Astrocyte of the hippocampus (primary cell): ENCODE measurements around the gene NHP2.

Experiments used
- DNase-seq: peaks from one replicate; pipeline ENCODE4 v3.0.0; 2011; ENCODE audit warnings: low read depth, low spot score

Gene NHP2

DNA sequence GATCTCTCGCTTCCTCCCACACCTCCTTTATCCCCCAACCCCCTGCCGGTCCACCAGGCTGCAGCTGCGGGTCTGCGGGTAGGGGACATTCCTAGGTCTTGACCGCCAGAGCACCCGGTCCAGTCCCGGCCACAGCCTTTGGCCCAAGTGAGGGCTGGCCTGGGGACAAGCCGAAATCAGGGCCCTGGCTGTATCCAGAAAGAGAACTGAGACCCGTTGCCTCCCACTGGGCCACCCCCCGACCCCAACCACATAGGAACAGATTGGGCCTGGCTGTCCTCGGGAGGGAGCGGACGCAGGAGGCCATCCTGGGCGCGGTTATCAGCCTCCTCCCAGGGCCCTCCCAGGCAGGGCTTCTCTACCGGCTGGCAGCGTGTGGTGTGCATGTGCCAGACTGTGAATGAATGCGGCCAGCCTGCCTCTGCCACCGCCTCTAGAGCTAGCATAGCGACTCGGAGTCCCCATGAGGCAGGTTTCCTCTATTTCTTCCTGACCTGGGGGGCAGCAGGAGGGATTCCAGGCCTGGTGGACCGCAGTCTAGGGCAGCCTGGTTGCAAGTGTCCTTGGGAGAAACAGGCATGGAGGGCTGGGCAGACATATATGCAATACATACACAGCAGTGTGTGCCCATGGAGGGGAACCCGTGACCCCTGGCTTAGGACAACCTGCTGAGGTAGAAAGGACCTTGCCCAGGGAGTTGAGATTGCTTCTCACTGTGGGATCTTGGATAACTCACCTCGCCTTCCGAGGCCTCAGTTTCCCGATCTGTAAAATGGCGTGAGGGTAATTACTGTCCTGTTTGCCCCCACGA lies 39.2 kb downstream of the NHP2 start:
- DNase-seq = no peak

GRCh38 chr5:178113841-178114324 lies 39.8 kb downstream of the NHP2 start:
- no peak for DNase-seq

DNA sequence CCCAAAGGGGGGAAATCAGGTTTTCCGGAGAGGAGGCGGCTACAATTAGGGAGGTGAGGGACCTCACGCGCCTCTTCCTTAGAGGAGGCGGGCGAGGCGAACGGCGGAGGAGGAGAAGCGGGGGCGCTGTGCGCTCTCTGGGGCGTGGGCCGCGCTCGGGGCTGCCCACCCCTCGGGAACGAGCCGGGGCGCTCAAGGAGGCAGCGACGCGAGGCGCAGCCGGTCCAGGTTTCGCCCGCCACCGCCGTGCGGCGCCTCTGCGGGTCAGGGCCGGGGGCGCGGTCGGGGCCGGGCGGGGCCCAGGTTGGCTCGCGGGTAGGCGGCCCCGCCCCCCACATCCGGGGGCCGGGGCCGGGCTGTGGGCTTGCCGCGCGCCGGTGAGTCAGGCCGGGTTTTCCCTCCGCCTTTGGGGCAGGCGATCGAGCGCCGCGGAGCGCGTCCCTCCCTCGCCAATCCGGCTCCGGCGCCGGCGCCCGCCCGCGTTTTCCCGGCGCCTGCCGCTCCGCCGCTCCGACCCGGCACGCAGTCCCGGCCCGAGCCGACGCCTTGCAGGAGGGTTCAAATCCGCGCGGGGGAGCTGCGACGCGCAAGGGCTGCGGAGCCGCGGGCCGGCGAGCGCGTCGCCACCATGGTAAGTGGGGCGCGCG lies 40.4 kb downstream of the NHP2 start, which contains the start of gene N4BP3:
TSS of gene N4BP3 (plus strand) at position 392 of the 647 bp plus-strand sequence. CDS start 6,052 bp downstream, outside the sequence.
- DNase-seq = peak; percentile 84

- no peak for DNase-seq
Measured at GRCh38 chr5:178112545-178112944, 41.1 kb downstream of the NHP2 start.

- DNase-seq = no peak
Measured at GRCh38 chr5:178111925-178112324, 41.8 kb downstream of the NHP2 start.

DNA sequence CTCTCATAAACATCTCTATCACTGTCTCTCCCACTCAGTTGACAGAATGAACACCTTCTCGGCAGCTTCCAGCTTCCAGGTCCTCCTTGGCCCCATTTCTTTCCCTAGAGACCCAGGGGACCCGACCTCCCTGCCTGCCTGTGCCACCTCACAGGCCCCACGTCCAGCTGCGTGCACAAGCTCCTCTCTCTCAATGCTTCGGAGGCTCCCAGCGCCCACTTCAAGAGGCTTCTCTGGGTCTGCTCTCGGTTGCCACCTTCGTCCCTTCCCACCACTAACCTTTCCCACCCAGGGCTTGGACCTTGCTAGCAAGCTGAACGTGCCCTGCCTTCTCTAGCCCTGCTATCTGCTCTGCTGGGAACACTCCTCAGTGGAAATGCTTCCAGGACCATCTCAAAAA lies 43.2 kb downstream of the NHP2 start:
- DNase-seq = no peak

GRCh38 chr5:178108966-178109365 lies 44.7 kb downstream of the NHP2 start:
- DNase-seq = no peak

GRCh38 chr5:178108446-178108845 lies 45.2 kb downstream of the NHP2 start:
- no peak for DNase-seq

DNA sequence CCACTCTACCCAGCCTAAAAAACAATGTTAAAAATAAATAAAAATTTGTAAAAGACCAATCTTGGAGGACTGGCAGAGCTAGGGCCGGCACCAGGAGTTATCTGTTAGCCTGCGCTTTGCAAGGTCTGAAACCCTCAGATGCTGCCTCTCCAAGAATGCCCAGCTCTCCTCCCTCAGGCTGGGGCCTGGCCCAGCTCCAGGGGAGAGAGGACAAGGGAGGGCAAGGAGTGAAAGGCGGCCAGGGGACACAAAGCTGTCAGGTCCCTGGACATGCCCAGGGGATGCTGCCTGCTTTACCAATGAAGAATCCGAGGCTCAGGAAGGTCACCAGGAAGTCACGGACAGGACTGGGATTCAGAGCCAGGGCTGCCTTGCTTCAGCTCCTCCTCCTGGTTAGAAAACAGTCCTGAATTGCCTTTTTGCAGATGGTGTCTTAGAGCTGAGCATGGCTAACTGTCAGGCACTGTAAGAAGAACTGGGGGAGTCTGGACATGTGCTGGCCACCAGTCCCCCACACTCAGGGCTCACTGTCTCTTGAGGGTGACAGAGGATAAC lies 45.9 kb downstream of the NHP2 start:
- DNase-seq = no peak

DNA sequence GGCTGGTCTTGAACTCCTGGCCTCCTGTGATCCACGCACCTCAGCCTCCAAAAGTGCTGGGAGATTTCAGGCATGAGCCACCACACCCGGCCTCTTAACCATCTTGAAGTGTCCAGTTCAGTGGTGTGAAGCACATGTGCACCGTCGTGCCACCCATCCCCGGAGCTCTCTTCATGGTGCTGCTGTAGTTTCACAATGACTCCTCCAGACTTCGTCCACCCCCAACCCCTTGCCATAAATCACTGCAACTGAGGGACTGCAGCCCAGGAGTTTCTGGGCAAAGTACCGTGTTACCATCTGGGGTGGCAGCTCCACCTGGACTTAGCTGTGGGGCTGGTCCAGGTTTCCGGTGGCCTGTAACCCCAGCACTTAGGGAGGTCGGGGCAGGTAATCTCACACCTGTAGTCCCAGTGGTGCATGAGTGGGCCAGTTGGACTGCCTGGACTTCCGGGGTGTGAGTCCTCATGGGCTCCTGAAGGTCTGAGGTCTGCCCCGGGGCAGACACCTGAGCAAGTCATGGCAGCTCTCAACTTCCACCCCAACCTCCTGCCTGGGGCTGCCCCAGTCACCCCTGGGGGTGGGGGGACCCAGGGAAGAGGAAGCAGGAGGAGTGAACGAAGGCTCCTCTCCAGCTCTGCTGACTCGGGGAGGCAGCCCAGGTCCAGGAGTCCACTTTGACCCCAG lies 47.0 kb downstream of the NHP2 start:
- no peak for DNase-seq

GRCh38 chr5:178106086-178106485 lies 47.6 kb downstream of the NHP2 start:
- no peak for DNase-seq

DNA sequence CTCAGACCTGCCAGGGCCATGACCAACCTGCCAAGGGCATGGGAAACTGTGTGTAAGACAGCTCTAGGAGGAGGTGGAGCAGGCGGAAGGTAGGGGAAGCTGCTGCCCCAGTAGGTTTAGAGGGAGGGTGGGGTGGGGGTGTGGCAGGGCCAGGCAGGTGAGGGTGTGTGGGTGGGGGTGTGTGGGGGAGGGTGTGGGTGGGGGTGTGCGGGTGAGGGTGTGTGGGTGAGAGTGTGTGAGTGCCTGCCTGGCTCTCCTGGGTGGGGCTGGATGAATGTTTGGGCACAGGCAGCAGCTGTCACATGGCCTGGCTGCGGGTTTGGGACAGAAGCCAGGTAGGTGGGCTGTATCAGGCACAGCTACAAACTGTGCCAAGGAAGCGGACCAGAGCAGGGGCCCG lies 49.2 kb downstream of the NHP2 start:
- peak; percentile 29 for DNase-seq

- DNase-seq = no peak
Measured at GRCh38 chr5:178103612-178104011, 50.1 kb downstream of the NHP2 start.
